Islet of Langerhans (tissue), 1 donor: ENCODE measurements around the gene GOLIM4.
"Not testable (repeated sequence)": the region's sequence is repeated elsewhere in the genome, so short reads cannot be mapped to it uniquely, and the experiment has no call there.

ENCODE experiments used
- FAIRE-seq: peaks from one replicate; lab custom pipeline; 2011; peaks lifted over from hg19 to GRCh38; lab: Jason Lieb, UNC

The GOLIM4 gene

GRCh38 chr3:168095611-168096209, at the start of gene GOLIM4:
Gene GOLIM4, minus strand, starts transcription at chr3:168095924. Its CDS starts 639 bp downstream, at chr3:168095285.
- FAIRE-seq: no peak

- FAIRE-seq: no peak
Observed at GRCh38 chr3:168141405-168141998, 45.8 kb upstream of the GOLIM4 start.

GRCh38 chr3:168139947-168140346, 44.2 kb upstream of the GOLIM4 start:
- FAIRE-seq: no peak

GRCh38 chr3:168138421-168138820, 42.7 kb upstream of the GOLIM4 start:
- FAIRE-seq: no peak

- FAIRE-seq: no peak
Observed at GRCh38 chr3:168134931-168135330, 39.2 kb upstream of the GOLIM4 start.

GRCh38 chr3:168130250-168130649, 34.5 kb upstream of the GOLIM4 start:
- not testable (repeated sequence) for FAIRE-seq

- FAIRE-seq: not testable (repeated sequence)
Observed at GRCh38 chr3:168128463-168128862, 32.7 kb upstream of the GOLIM4 start.

GRCh38 chr3:168127466-168127865, 31.7 kb upstream of the GOLIM4 start:
- FAIRE-seq: no peak

- no peak for FAIRE-seq
Observed at GRCh38 chr3:168124791-168125190, 29.1 kb upstream of the GOLIM4 start.

- no peak for FAIRE-seq
Observed at GRCh38 chr3:168124291-168124690, 28.6 kb upstream of the GOLIM4 start.

- FAIRE-seq: no peak
Observed at GRCh38 chr3:168123201-168124176, 27.8 kb upstream of the GOLIM4 start.

- no peak for FAIRE-seq
Observed at GRCh38 chr3:168121184-168122017, 25.7 kb upstream of the GOLIM4 start.

- FAIRE-seq: no peak
Observed at GRCh38 chr3:168117853-168118313, 22.2 kb upstream of the GOLIM4 start.

GRCh38 chr3:168117059-168117458, 21.3 kb upstream of the GOLIM4 start:
- no peak for FAIRE-seq

GRCh38 chr3:168116279-168116678, 20.6 kb upstream of the GOLIM4 start:
- no peak for FAIRE-seq

- FAIRE-seq: no peak
Observed at GRCh38 chr3:168113848-168114247, 18.1 kb upstream of the GOLIM4 start.

GRCh38 chr3:168112894-168113293, 17.2 kb upstream of the GOLIM4 start:
- no peak for FAIRE-seq

GRCh38 chr3:168104361-168104760, 8.6 kb upstream of the GOLIM4 start:
- FAIRE-seq: peak; percentile 21

GRCh38 chr3:168102735-168103410, 7.1 kb upstream of the GOLIM4 start:
- no peak for FAIRE-seq

GRCh38 chr3:168100777-168101492, 5.2 kb upstream of the GOLIM4 start:
- no peak for FAIRE-seq

GRCh38 chr3:168097381-168097780, 1.7 kb upstream of the GOLIM4 start:
- no peak for FAIRE-seq
